Coronary artery (tissue), 2 donors: ENCODE data around the gene ATP5PO.

ENCODE experiments used
- DNase-seq: peaks from one replicate; pipeline ENCODE4 v3.0.0-alpha.2; 2017; ENCODE audit warnings: low spot score
- H3K27ac ChIP-seq, 2 donors: fragments of 200-600 bp; sonication (generic); one replicate each; pipeline ENCODE4 v1.5.1; 2016 to 2019
- H3K4me3 ChIP-seq: fragments of 200-600 bp; sonication (generic); 2 replicates; pipeline ENCODE4 v1.5.1; 2016; ENCODE audit warnings: mild to moderate bottlenecking, moderate library complexity
- TF ChIP-seq, protein P1 (sequence below): fragments of 200-600 bp; sonication (generic); IDR thresholded peaks from one replicate; pipeline ENCODE4 v1.5.1; 2019; ENCODE audit warnings: antibody characterized with exemption

Gene ATP5PO

GRCh38 chr21:33890187-33890586, 25.4 kb downstream of the ATP5PO start:
- no peak for DNase-seq
- Histone ChIP-seq H3K4me3 (no peak overlapping the region), H3K27ac (no peak overlapping the region)
- TF ChIP-seq, protein P1, sequence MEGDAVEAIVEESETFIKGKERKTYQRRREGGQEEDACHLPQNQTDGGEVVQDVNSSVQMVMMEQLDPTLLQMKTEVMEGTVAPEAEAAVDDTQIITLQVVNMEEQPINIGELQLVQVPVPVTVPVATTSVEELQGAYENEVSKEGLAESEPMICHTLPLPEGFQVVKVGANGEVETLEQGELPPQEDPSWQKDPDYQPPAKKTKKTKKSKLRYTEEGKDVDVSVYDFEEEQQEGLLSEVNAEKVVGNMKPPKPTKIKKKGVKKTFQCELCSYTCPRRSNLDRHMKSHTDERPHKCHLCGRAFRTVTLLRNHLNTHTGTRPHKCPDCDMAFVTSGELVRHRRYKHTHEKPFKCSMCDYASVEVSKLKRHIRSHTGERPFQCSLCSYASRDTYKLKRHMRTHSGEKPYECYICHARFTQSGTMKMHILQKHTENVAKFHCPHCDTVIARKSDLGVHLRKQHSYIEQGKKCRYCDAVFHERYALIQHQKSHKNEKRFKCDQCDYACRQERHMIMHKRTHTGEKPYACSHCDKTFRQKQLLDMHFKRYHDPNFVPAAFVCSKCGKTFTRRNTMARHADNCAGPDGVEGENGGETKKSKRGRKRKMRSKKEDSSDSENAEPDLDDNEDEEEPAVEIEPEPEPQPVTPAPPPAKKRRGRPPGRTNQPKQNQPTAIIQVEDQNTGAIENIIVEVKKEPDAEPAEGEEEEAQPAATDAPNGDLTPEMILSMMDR: no peak

DNA sequence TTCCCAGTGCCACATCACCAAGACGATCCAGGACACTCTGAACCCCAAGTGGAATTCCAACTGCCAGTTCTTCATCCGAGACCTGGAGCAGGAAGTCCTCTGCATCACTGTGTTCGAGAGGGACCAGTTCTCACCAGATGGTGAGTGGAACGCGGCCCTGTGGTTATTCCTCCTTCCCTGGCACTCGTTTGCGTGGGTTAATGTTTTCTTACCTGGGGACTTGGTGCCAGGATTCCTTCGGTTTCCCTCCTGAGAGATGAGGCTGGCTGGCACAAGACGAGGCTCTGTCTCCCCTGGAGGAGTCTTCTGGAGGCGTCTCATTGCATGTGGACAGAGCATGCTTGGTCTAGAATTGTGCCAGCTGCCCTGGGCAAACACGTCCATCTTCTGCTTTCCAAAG, 29.3 kb downstream of the ATP5PO start:
- Histone ChIP-seq H3K27ac (no peak overlapping the region), H3K4me3 (no peak overlapping the region)
- TF ChIP-seq, protein P1: no peak
- no peak for DNase-seq

DNA sequence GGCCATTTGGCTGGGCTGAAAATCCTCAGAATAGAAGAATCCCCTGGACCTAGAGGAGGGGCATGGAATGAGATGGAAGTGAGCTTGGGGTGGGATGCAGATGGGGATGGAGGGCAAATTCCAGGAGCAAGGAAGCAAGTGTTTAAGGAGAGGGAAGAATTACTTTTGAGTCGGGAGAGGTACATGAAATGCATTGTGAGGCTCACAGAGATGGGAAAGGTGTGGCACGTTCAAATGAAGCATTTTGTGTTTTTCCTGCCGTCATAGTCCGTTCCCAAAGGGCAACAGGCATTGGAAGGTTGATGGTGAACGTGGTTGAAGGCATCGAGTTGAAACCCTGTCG, 30.5 kb downstream of the ATP5PO start:
- no peak overlapping the region for H3K27ac ChIP-seq
- TF ChIP-seq, protein P1: no peak
- no peak overlapping the region for H3K4me3 ChIP-seq
- DNase-seq: no peak

GRCh38 chr21:33884376-33885171, 31.0 kb downstream of the ATP5PO start:
- Histone ChIP-seq H3K4me3 (no peak overlapping the region), H3K27ac (no peak overlapping the region)
- TF ChIP-seq, protein P1: no peak
- DNase-seq: no peak

DNA sequence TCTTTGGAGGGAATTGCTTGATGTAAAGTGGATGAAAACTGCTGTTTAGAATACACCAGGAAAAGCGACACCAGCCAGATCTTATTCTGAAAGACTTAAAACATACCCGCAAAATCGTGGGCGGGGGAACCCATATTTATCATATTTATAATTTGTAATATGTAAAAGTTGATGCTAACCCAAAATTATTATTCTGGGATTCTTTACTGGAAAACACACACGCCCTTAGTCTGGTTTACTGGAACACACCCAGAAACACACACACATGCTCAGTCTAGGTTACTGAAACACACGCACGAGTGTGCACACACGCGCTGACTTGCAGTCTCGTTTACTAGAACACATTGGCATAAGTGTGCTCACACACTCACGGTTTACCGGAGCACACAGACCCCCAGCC, 32.5 kb downstream of the ATP5PO start:
- Histone ChIP-seq H3K27ac (no peak overlapping the region), H3K4me3 (no peak overlapping the region)
- TF ChIP-seq, protein P1: no peak
- no peak for DNase-seq

DNA sequence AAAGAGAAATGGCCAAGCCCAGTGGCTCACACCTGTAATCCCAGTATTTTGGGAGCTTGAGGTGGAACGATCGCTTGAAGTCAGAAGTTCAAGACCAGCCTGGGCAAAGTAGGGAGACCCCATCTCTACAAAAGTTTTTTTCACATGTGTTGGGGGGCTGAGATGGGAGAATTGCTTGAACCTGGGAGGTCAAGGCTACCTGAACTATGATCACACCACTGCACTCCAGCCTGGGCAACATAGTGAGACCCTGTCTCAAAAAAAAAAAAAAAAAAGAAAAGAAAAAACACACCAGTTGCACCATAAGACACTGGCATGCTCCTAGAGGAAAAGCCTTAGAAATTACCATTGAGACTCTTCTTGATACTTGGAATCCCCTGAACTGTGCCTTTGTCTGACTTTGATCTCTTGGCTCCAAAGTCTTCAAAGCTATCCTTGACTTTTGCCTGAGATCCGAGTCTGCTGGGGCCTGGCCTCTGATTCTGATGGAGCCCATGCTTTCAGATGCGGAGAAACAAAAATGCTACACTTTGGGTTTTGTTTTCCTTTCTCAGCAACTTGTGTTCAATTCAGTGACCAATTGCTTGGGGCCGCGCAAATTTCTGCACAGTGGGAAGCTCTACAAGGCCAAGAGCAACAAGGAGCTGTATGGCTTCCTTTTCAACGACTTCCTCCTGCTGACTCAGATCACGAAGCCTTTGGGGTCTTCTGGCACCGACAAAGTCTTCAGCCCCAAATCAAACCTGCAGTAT, 33.7 kb downstream of the ATP5PO start:
- TF ChIP-seq, protein P1: no peak
- Histone ChIP-seq H3K4me3 (no peak overlapping the region), H3K27ac (no peak overlapping the region)
- no peak for DNase-seq

DNA sequence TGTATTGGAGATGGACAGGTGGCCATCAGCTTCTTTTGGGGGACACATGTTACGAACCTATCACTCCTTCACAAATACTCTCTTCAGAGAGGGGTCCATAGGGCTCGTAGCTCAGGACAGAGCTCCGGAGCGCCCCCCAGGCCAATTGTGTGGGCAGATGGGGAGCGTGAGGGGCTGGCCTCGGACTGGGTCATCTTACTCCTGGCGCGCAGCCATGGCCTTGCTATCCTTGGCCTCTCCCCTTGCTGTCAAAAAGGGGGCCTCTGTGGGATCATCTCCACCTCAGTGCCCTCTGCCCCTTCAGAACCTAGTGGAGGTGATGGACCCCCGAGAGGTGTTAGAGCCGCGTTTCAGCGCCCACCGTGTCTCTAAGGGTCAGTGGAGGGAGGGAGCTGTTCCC, 35.0 kb downstream of the ATP5PO start:
- Histone ChIP-seq H3K27ac (no peak overlapping the region), H3K4me3 (no peak overlapping the region)
- DNase-seq: no peak
- TF ChIP-seq, protein P1: no peak
